ENCODE measurements around the gene PLEKHA4. TPM values are rescaled to one million over a fixed set of nuclear protein-coding genes. Genes with fewer than 3 reads are reported as not detected.
"Not testable (repeated sequence)": the region's sequence is repeated elsewhere in the genome, so short reads cannot be mapped to it uniquely, and the experiment has no call there.

The PLEKHA4 gene
- total RNA-seq, 2 donors from 2014 or later: 9.4 to 22.9 TPM

GRCh38 chr19:48913114-48913889, 44.9 kb upstream of the PLEKHA4 start:
- no peaks in the 10 kb centered on the region for H3K4me1 ChIP-seq (replicated peaks)
- H3K9me3 ChIP-seq: no peaks in the 10 kb centered on the region
- no peak overlapping the region for H3K4me3 ChIP-seq
- no peak overlapping the region for H3K27ac ChIP-seq
- intact Hi-C loops (cut with DNase I): no loop called here
- no peaks in the 10 kb centered on the region for H3K27me3 ChIP-seq (replicated peaks; ENCODE audit: insufficient read depth)
- WGBS: 88% methylated on average over 9 of the region's 9 CpGs
- TF ChIP-seq POLR2AphosphoS5 (IDR thresholded peaks at IDR 0.05): peak; percentile 6
- TF ChIP-seq CTCF (IDR thresholded peaks at IDR 0.05): no peak
- no peak for DNase-seq (ENCODE audit: low spot score)
- peaks cover 0 to 15% of the 10 kb centered on the region in 2 donors for H3K36me3 ChIP-seq

- Histone ChIP-seq H3K36me3 (peaks cover 0 to 15% of the 10 kb centered on the region in 2 donors), H3K27ac (no peak overlapping the region), H3K27me3 (replicated peaks; ENCODE audit: insufficient read depth) (no peaks in the 10 kb centered on the region), H3K4me3 (no peak overlapping the region), H3K9me3 (no peaks in the 10 kb centered on the region), H3K4me1 (replicated peaks) (no peaks in the 10 kb centered on the region)
- 90% methylated on average over 2 of the region's 2 CpGs for WGBS
- intact Hi-C loops (cut with DNase I): no loop called here
- TF ChIP-seq CTCF (IDR thresholded peaks at IDR 0.05) (no peak), POLR2A (IDR thresholded peaks at IDR 0.05) (no peak), POLR2AphosphoS5 (IDR thresholded peaks at IDR 0.05) (no peak)
- no peak for DNase-seq (ENCODE audit: low spot score)
Observed at GRCh38 chr19:48910803-48911202, 42.4 kb upstream of the PLEKHA4 start.

- H3K9me3 ChIP-seq; H3K4me1 ChIP-seq (replicated peaks); DNase-seq (ENCODE audit: low spot score); H3K27me3 ChIP-seq (replicated peaks; ENCODE audit: insufficient read depth); H3K27ac ChIP-seq; intact Hi-C loops (cut with DNase I); H3K4me3 ChIP-seq: not testable (repeated sequence)
- 97% methylated on average over 11 of the region's 11 CpGs for WGBS
- H3K36me3 ChIP-seq: peaks cover 0 to 15% of the 10 kb centered on the region in 2 donors
Observed at GRCh38 chr19:48909424-48910077, 41.1 kb upstream of the PLEKHA4 start.

- Histone ChIP-seq H3K4me1 (replicated peaks) (no peaks in the 10 kb centered on the region), H3K4me3 (no peak overlapping the region), H3K27me3 (replicated peaks; ENCODE audit: insufficient read depth) (no peaks in the 10 kb centered on the region), H3K27ac (no peak overlapping the region), H3K9me3 (no peaks in the 10 kb centered on the region), H3K36me3 (peaks cover 0 to 6% of the 10 kb centered on the region in 2 donors)
- DNase-seq (ENCODE audit: low spot score): no peak
- intact Hi-C loops (cut with DNase I): no loop called here
- 91% methylated on average over 14 of the region's 14 CpGs for WGBS
- TF ChIP-seq CTCF (IDR thresholded peaks at IDR 0.05) (no peak), POLR2A (IDR thresholded peaks at IDR 0.05) (no peak), POLR2AphosphoS5 (IDR thresholded peaks at IDR 0.05) (no peak)
Observed at GRCh38 chr19:48907671-48908070, 39.3 kb upstream of the PLEKHA4 start.

- WGBS: 98% methylated on average over 10 of the region's 10 CpGs
- H3K27ac ChIP-seq: no peak overlapping the region
- DNase-seq (ENCODE audit: low spot score): no peak
- no peak overlapping the region for H3K4me3 ChIP-seq
- no peaks in the 10 kb centered on the region for H3K36me3 ChIP-seq
- no peaks in the 10 kb centered on the region for H3K27me3 ChIP-seq (replicated peaks; ENCODE audit: insufficient read depth)
- H3K9me3 ChIP-seq: no peaks in the 10 kb centered on the region
- no peaks in the 10 kb centered on the region for H3K4me1 ChIP-seq (replicated peaks)
- TF ChIP-seq POLR2AphosphoS5 (IDR thresholded peaks at IDR 0.05) (no peak), POLR2A (IDR thresholded peaks at IDR 0.05) (no peak), CTCF (IDR thresholded peaks at IDR 0.05) (no peak)
- intact Hi-C loops (cut with DNase I): no loop called here
Observed at GRCh38 chr19:48906324-48906723, 37.9 kb upstream of the PLEKHA4 start.
